ENCODE results near the gene DNAJA3.
"Not testable (repeated sequence)": the region's sequence is repeated elsewhere in the genome, so short reads cannot be mapped to it uniquely, and the experiment has no call there.

The DNAJA3 gene

GRCh38 chr16:4387781-4388180, 37.9 kb upstream of the DNAJA3 start:
- no peak for DNase-seq (ENCODE audit: low read depth)

GRCh38 chr16:4388271-4389021, 37.2 kb upstream of the DNAJA3 start:
- no peak for DNase-seq (ENCODE audit: low read depth)

- no peak for DNase-seq (ENCODE audit: low read depth)
Measured at GRCh38 chr16:4389051-4389955, 36.4 kb upstream of the DNAJA3 start.

- no peak for DNase-seq (ENCODE audit: low read depth)
Measured at GRCh38 chr16:4390266-4391260, 35.1 kb upstream of the DNAJA3 start.

GRCh38 chr16:4391631-4392381, 33.9 kb upstream of the DNAJA3 start:
- DNase-seq (ENCODE audit: low read depth), result no peak

GRCh38 chr16:4392382-4393239, 33.1 kb upstream of the DNAJA3 start:
- DNase-seq (ENCODE audit: low read depth), result no peak

GRCh38 chr16:4393240-4393600, 32.4 kb upstream of the DNAJA3 start:
- no peak for DNase-seq (ENCODE audit: low read depth)

- DNase-seq (ENCODE audit: low read depth), result not testable (repeated sequence)
Measured at GRCh38 chr16:4393850-4394249, 31.8 kb upstream of the DNAJA3 start.

GRCh38 chr16:4395055-4395726, 30.5 kb upstream of the DNAJA3 start:
- no peak for DNase-seq (ENCODE audit: low read depth)

- DNase-seq (ENCODE audit: low read depth), result no peak
Measured at GRCh38 chr16:4399001-4399730, 26.5 kb upstream of the DNAJA3 start.

GRCh38 chr16:4401094-4401501, 24.6 kb upstream of the DNAJA3 start:
- no peak for DNase-seq (ENCODE audit: low read depth)

GRCh38 chr16:4401510-4401909, 24.2 kb upstream of the DNAJA3 start:
- no peak for DNase-seq (ENCODE audit: low read depth)

GRCh38 chr16:4402439-4403132, 23.1 kb upstream of the DNAJA3 start:
- peak; percentile 60 for DNase-seq (ENCODE audit: low read depth)

- no peak for DNase-seq (ENCODE audit: low read depth)
Measured at GRCh38 chr16:4403133-4403949, 22.3 kb upstream of the DNAJA3 start.

- DNase-seq (ENCODE audit: low read depth), result no peak
Measured at GRCh38 chr16:4404247-4404966, 21.3 kb upstream of the DNAJA3 start.

GRCh38 chr16:4404967-4405696, 20.5 kb upstream of the DNAJA3 start:
- DNase-seq (ENCODE audit: low read depth), result no peak

Data from stimulated activated CD8-positive, alpha-beta memory T cell treated with anti-CD3 and anti-CD28 coated beads, Interleukin-4, amount 100 ng/mL, for 24 hours (primary cell).